ENCODE results near the gene MBTPS1.
A peak's percentile ranks its signal among the peaks of the same experiment; 100 is the strongest.

The MBTPS1 gene

GRCh38 chr16:84116720-84117493, at the start of gene MBTPS1:
MBTPS1 (minus strand) TSS chr16:84116942; CDS start chr16:84101783, 15,159 bp downstream.
- H3K27ac ChIP-seq (ENCODE audit: extremely low read depth, low read depth, low read length), result peak within 1 kb of the TSS; percentile 79
- H3K4me1 ChIP-seq (ENCODE audit: control insufficient read depth, insufficient read depth, low read length), result no peaks in the 10 kb centered on the region
- POLR2A ChIA-PET, result interaction anchor here (0.6 to 2.8 kb wide), 17 partner anchors 10 to 374 kb away, joined by 3 to 23 read pairs (median 6); partner anchors contain the start of genes DNAAF1, HSDL1 and TAF1C
- no peaks in the 10 kb centered on the region for H3K9me3 ChIP-seq (ENCODE audit: control insufficient read depth, insufficient read depth, low read depth, low read length)
- CTCF ChIA-PET, result interaction anchor here (0.7 to 2.4 kb wide), 11 partner anchors 11 to 85 kb away, joined by 3 to 10 read pairs (median 3); partner anchors contain the start of genes DNAAF1, HSDL1 and TAF1C
- peak within 1 kb of the TSS; percentile 82 for H3K4me3 ChIP-seq (ENCODE audit: low read depth, low read length)
- H3K36me3 ChIP-seq (ENCODE audit: control insufficient read depth in 2 of 2, insufficient read depth in 1 of 2, low read length in 2 of 2), result peaks cover 0 to 15% of the 10 kb centered on the region in 2 experiments; a peak in 1 of 3 replicates
- peak; percentile 65 for TF ChIP-seq SP3 (tag by site-specific recombination; IDR thresholded peaks at IDR 0.05)
- TF ChIP-seq, protein P1, sequence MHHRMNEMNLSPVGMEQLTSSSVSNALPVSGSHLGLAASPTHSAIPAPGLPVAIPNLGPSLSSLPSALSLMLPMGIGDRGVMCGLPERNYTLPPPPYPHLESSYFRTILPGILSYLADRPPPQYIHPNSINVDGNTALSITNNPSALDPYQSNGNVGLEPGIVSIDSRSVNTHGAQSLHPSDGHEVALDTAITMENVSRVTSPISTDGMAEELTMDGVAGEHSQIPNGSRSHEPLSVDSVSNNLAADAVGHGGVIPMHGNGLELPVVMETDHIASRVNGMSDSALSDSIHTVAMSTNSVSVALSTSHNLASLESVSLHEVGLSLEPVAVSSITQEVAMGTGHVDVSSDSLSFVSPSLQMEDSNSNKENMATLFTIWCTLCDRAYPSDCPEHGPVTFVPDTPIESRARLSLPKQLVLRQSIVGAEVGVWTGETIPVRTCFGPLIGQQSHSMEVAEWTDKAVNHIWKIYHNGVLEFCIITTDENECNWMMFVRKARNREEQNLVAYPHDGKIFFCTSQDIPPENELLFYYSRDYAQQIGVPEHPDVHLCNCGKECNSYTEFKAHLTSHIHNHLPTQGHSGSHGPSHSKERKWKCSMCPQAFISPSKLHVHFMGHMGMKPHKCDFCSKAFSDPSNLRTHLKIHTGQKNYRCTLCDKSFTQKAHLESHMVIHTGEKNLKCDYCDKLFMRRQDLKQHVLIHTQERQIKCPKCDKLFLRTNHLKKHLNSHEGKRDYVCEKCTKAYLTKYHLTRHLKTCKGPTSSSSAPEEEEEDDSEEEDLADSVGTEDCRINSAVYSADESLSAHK (tag by site-specific recombination; IDR thresholded peaks at IDR 0.05), result peak; percentile 32; the same call in 1 of the 2 replicates
- TF ChIP-seq ZEB2 (tag by site-specific recombination; IDR thresholded peaks at IDR 0.05), result peak; percentile 68; the same call in 1 of the 2 replicates
- TF ChIP-seq ZNF677 (tag by site-specific recombination; IDR thresholded peaks at IDR 0.05), result 0 out of 2 replicates have a peak, but pooled peaks have one; percentile 9
- TF ChIP-seq, protein P2, sequence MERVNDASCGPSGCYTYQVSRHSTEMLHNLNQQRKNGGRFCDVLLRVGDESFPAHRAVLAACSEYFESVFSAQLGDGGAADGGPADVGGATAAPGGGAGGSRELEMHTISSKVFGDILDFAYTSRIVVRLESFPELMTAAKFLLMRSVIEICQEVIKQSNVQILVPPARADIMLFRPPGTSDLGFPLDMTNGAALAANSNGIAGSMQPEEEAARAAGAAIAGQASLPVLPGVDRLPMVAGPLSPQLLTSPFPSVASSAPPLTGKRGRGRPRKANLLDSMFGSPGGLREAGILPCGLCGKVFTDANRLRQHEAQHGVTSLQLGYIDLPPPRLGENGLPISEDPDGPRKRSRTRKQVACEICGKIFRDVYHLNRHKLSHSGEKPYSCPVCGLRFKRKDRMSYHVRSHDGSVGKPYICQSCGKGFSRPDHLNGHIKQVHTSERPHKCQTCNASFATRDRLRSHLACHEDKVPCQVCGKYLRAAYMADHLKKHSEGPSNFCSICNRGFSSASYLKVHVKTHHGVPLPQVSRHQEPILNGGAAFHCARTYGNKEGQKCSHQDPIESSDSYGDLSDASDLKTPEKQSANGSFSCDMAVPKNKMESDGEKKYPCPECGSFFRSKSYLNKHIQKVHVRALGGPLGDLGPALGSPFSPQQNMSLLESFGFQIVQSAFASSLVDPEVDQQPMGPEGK (tag by site-specific recombination; IDR thresholded peaks at IDR 0.05), result peak; percentile 78
- TF ChIP-seq GLIS2 (tag by site-specific recombination; IDR thresholded peaks at IDR 0.05), result peak; percentile 90
- TF ChIP-seq ZIC2 (tag by site-specific recombination; IDR thresholded peaks at IDR 0.05), result peak; percentile 63
- TF ChIP-seq KLF8 (tag by site-specific recombination; IDR thresholded peaks at IDR 0.05), result peak; percentile 55; the same call in 1 of the 2 replicates
- TF ChIP-seq GLIS1 (tag by site-specific recombination; IDR thresholded peaks at IDR 0.05), result peak; percentile 32
- TF ChIP-seq ZNF354C (tag by site-specific recombination; IDR thresholded peaks at IDR 0.05; ENCODE audit: borderline replicate concordance, low read depth), result no peak
- TF ChIP-seq ZNF133 (tag by site-specific recombination; IDR thresholded peaks at IDR 0.05), result no peak
- TF ChIP-seq SP7 (tag by site-specific recombination; IDR thresholded peaks at IDR 0.05), result peak; percentile 52; the same call in 1 of the 2 replicates
- no peak for TF ChIP-seq ZNF514 (tag by site-specific recombination; IDR thresholded peaks at IDR 0.05)
- peak; percentile 78 for TF ChIP-seq ZNF398 (tag by site-specific recombination; IDR thresholded peaks at IDR 0.05)
- TF ChIP-seq, protein P3, sequence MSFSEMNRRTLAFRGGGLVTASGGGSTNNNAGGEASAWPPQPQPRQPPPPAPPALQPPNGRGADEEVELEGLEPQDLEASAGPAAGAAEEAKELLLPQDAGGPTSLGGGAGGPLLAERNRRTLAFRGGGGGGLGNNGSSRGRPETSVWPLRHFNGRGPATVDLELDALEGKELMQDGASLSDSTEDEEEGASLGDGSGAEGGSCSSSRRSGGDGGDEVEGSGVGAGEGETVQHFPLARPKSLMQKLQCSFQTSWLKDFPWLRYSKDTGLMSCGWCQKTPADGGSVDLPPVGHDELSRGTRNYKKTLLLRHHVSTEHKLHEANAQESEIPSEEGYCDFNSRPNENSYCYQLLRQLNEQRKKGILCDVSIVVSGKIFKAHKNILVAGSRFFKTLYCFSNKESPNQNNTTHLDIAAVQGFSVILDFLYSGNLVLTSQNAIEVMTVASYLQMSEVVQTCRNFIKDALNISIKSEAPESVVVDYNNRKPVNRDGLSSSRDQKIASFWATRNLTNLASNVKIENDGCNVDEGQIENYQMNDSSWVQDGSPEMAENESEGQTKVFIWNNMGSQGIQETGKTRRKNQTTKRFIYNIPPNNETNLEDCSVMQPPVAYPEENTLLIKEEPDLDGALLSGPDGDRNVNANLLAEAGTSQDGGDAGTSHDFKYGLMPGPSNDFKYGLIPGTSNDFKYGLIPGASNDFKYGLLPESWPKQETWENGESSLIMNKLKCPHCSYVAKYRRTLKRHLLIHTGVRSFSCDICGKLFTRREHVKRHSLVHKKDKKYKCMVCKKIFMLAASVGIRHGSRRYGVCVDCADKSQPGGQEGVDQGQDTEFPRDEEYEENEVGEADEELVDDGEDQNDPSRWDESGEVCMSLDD (tag by site-specific recombination; IDR thresholded peaks at IDR 0.05), result peak; percentile 81
- TF ChIP-seq ZNF23 (tag by site-specific recombination; IDR thresholded peaks at IDR 0.05; ENCODE audit: borderline replicate concordance), result no peak
- TF ChIP-seq WT1 (tag by site-specific recombination; IDR thresholded peaks at IDR 0.05), result peak; percentile 15; the same call in 1 of the 2 replicates
- peak; percentile 96 for TF ChIP-seq ZNF335 (tag by site-specific recombination; conservative IDR thresholded peaks at IDR 0.05)
- peak; percentile 55 for TF ChIP-seq EGR2 (tag by site-specific recombination; IDR thresholded peaks at IDR 0.05; ENCODE audit: low read depth)
- peak; percentile 71; the same call in 1 of the 2 replicates for TF ChIP-seq ZNF76 (tag by site-specific recombination; IDR thresholded peaks at IDR 0.05; ENCODE audit: borderline replicate concordance, low read depth)
- TF ChIP-seq TCF7L2 (IDR thresholded peaks at IDR 0.05; ENCODE audit: borderline replicate concordance, low read depth, low read length), result no peak
- no peak for TF ChIP-seq ZNF624 (tag by site-specific recombination; IDR thresholded peaks at IDR 0.05)
- no peak for TF ChIP-seq ZFP69B (tag by site-specific recombination; IDR thresholded peaks at IDR 0.05)
- TF ChIP-seq, protein P4, sequence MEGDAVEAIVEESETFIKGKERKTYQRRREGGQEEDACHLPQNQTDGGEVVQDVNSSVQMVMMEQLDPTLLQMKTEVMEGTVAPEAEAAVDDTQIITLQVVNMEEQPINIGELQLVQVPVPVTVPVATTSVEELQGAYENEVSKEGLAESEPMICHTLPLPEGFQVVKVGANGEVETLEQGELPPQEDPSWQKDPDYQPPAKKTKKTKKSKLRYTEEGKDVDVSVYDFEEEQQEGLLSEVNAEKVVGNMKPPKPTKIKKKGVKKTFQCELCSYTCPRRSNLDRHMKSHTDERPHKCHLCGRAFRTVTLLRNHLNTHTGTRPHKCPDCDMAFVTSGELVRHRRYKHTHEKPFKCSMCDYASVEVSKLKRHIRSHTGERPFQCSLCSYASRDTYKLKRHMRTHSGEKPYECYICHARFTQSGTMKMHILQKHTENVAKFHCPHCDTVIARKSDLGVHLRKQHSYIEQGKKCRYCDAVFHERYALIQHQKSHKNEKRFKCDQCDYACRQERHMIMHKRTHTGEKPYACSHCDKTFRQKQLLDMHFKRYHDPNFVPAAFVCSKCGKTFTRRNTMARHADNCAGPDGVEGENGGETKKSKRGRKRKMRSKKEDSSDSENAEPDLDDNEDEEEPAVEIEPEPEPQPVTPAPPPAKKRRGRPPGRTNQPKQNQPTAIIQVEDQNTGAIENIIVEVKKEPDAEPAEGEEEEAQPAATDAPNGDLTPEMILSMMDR (tag by site-specific recombination; IDR thresholded peaks at IDR 0.05), result peak; percentile 28; the same call in 1 of the 2 replicates
- TF ChIP-seq ZNF561 (tag by site-specific recombination; IDR thresholded peaks at IDR 0.05; ENCODE audit: borderline replicate concordance), result peak; percentile 23; the same call in 1 of the 2 replicates
- TF ChIP-seq ZNF521 (tag by site-specific recombination; IDR thresholded peaks at IDR 0.05), result no peak

All from HEK293 (cell line).